Neural cell (in vitro differentiated cells): Measurements from ENCODE around the gene HPSE2.

ENCODE experiments used
- EP300 ChIP-seq: fragments of 450-650 bp; conservative IDR thresholded peaks from 2 replicates; pipeline ENCODE4 v1.6.1; 2014; ENCODE audit warnings: antibody characterized with exemption, mild to moderate bottlenecking, moderate library complexity; ENCODE audit not compliant: poor library complexity, severe bottlenecking
- POLR2AphosphoS5 ChIP-seq: IDR thresholded peaks from 2 replicates; pipeline ENCODE4 v1.6.1; 2012
- RAD21 ChIP-seq: fragments of 450-650 bp; conservative IDR thresholded peaks from 2 replicates; pipeline ENCODE4 v1.6.1; 2014; ENCODE audit warnings: antibody characterized with exemption, mild to moderate bottlenecking, moderate library complexity
- SMC3 ChIP-seq: fragments of 450-650 bp; conservative IDR thresholded peaks from 2 replicates; pipeline ENCODE4 v1.6.1; 2014; ENCODE audit warnings: antibody characterized with exemption, mild to moderate bottlenecking, moderate library complexity; ENCODE audit not compliant: poor library complexity
- TF ChIP-seq, protein P1 (sequence below): fragments of 450-650 bp; IDR thresholded peaks from 2 replicates; pipeline ENCODE4 v1.5.1; 2014; ENCODE audit warnings: antibody characterized with exemption, mild to moderate bottlenecking, moderate library complexity; ENCODE audit not compliant: poor library complexity, severe bottlenecking

DNA sequence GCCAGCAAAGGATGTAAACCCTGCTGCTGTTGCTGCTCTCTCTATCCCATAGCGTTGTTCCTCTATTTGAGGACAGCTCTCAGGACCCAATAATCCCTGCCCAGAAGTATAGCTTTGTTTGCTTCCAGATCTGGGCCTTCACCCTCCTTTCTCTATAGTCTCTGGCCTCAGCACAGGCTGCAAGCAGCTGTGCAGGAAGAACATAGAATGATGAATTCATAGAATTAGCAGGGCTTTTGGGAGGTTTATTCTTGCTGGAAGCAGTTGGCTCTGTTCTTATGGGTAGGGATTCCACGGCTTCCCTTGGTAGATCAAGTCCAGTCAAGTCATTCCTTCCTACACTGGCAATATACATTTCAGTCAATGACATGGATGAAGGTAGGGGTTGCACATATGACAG, 354.7 kb downstream of the HPSE2 start:
- TF ChIP-seq, protein P1, sequence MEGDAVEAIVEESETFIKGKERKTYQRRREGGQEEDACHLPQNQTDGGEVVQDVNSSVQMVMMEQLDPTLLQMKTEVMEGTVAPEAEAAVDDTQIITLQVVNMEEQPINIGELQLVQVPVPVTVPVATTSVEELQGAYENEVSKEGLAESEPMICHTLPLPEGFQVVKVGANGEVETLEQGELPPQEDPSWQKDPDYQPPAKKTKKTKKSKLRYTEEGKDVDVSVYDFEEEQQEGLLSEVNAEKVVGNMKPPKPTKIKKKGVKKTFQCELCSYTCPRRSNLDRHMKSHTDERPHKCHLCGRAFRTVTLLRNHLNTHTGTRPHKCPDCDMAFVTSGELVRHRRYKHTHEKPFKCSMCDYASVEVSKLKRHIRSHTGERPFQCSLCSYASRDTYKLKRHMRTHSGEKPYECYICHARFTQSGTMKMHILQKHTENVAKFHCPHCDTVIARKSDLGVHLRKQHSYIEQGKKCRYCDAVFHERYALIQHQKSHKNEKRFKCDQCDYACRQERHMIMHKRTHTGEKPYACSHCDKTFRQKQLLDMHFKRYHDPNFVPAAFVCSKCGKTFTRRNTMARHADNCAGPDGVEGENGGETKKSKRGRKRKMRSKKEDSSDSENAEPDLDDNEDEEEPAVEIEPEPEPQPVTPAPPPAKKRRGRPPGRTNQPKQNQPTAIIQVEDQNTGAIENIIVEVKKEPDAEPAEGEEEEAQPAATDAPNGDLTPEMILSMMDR: no peak
- TF ChIP-seq EP300: no peak
- no peak for TF ChIP-seq SMC3
- no peak for TF ChIP-seq RAD21
- no peak for TF ChIP-seq POLR2AphosphoS5
